Left hindlimb (tissue), 1 donor: ENCODE results near the gene RAD51B.
"Not testable (repeated sequence)": the region's sequence is repeated elsewhere in the genome, so short reads cannot be mapped to it uniquely, and the experiment has no call there.

Experiments used
- DNase-seq: peaks from one replicate; pipeline ENCODE4 v3.0.0-alpha.2; 2018

The RAD51B gene

GRCh38 chr14:67951529-67952135, 132.1 kb downstream of the RAD51B start:
- no peak for DNase-seq

GRCh38 chr14:67952381-67952780, 132.8 kb downstream of the RAD51B start:
- no peak for DNase-seq

GRCh38 chr14:67952786-67953185, 133.2 kb downstream of the RAD51B start:
- DNase-seq: no peak

GRCh38 chr14:67955261-67955660, 135.7 kb downstream of the RAD51B start:
- DNase-seq: no peak

GRCh38 chr14:67957946-67958345, 138.4 kb downstream of the RAD51B start:
- no peak for DNase-seq

- DNase-seq: no peak
These were observed 142.1 kb downstream of the RAD51B start for GRCh38 chr14:67961676-67962075.

- no peak for DNase-seq
These were observed 142.7 kb downstream of the RAD51B start for GRCh38 chr14:67962215-67962644.

GRCh38 chr14:67963545-67963944, 144.0 kb downstream of the RAD51B start:
- no peak for DNase-seq

- no peak for DNase-seq
These were observed 144.6 kb downstream of the RAD51B start for GRCh38 chr14:67963960-67964812.

- DNase-seq: no peak
These were observed 146.1 kb downstream of the RAD51B start for GRCh38 chr14:67965696-67966095.

GRCh38 chr14:67967206-67967605, 147.6 kb downstream of the RAD51B start:
- no peak for DNase-seq

GRCh38 chr14:67967970-67968369, 148.4 kb downstream of the RAD51B start:
- not testable (repeated sequence) for DNase-seq

GRCh38 chr14:67970923-67971322, 151.3 kb downstream of the RAD51B start:
- no peak for DNase-seq

- no peak for DNase-seq
These were observed 152.3 kb downstream of the RAD51B start for GRCh38 chr14:67971627-67972625.

GRCh38 chr14:67973436-67973835, 153.9 kb downstream of the RAD51B start:
- DNase-seq: no peak

- no peak for DNase-seq
These were observed 155.9 kb downstream of the RAD51B start for GRCh38 chr14:67975470-67975869.

- DNase-seq: no peak
These were observed 158.0 kb downstream of the RAD51B start for GRCh38 chr14:67977434-67978034.

GRCh38 chr14:67978749-67979148, 159.2 kb downstream of the RAD51B start:
- no peak for DNase-seq

GRCh38 chr14:67982711-67983608, 163.4 kb downstream of the RAD51B start:
- DNase-seq: no peak

- no peak for DNase-seq
These were observed 164.7 kb downstream of the RAD51B start for GRCh38 chr14:67984274-67984673.

- no peak for DNase-seq
These were observed 166.7 kb downstream of the RAD51B start for GRCh38 chr14:67986131-67986841.
